Measurements from ENCODE around the gene PDE11A. TPM values are rescaled to one million over a fixed set of nuclear protein-coding genes. Genes with fewer than 3 reads are reported as not detected.

The PDE11A gene
- total and polyA plus RNA-seq, 2 experiments from 2014 or later, result 0.08 to 0.73 TPM

DNA sequence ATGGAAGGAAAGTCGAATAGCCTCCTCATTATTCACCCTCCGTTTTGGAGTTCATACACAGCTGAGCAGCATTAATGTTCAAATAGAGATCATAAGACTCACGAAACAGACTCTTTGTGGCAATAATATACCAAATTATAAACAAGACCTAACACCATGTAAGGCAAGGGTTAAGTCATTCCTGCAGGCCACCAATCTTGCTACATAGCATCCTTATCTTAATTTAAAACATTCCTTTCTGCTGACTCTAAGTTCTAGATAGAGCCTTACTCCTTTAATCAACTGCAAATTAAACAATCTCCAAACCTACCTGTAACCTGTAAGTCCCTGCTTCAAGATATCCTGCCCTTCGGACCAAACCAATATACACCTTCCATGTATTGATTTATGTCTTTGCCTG is 178.0 kb downstream of the PDE11A start:
- Histone ChIP-seq H3K79me2 (replicated peaks; ENCODE audit: insufficient read depth) (no peaks in the 10 kb centered on the region), H3F3A (replicated peaks; ENCODE audit: low read depth) (no peaks in the 10 kb centered on the region), H3K9me2 (ENCODE audit: insufficient read depth) (no peaks in the 10 kb centered on the region), H2AFZ (no peak overlapping the region), H3K36me3 (ENCODE audit: insufficient read depth) (no peaks in the 10 kb centered on the region), H3K27me3 (ENCODE audit: insufficient read depth) (no peaks in the 10 kb centered on the region), H3K4me3 (no peak overlapping the region), H4K20me1 (replicated peaks; ENCODE audit: insufficient read depth) (no peaks in the 10 kb centered on the region), H3K4me2 (no peak overlapping the region), H3K4me1 (ENCODE audit: insufficient read depth) (peaks cover 16% of the 10 kb centered on the region; the same call in 1 of the 2 replicates), H3K27ac (ENCODE audit: low read depth) (no peak overlapping the region)
- DNase-seq (ENCODE audit: low spot score) (no peak), ATAC-seq (no peak)
- TF ChIP-seq ZNF331 (CRISPR knock-in tag; IDR thresholded peaks at IDR 0.05; ENCODE audit: low read depth), result no peak
- no peak for TF ChIP-seq CREB1 (CRISPR knock-in tag; IDR thresholded peaks at IDR 0.05; ENCODE audit: low read depth)
- no peak for TF ChIP-seq CTCF (conservative IDR thresholded peaks at IDR 0.05; ENCODE audit: low read depth in 2 of 2)
- TF ChIP-seq JUNB (IDR thresholded peaks at IDR 0.05; ENCODE audit: unreplicated experiment), result no peak
- no peak for TF ChIP-seq EZH2 (IDR thresholded peaks at IDR 0.05; ENCODE audit: low read depth, unreplicated experiment)
- no peak overlapping the region for H3K4me3 Mint-ChIP-seq
- no peaks in the 10 kb centered on the region for H3K27me3 Mint-ChIP-seq (ENCODE audit: insufficient read depth, low read depth, poor library complexity)
- no peaks in the 10 kb centered on the region for H3K36me3 Mint-ChIP-seq (ENCODE audit: low read depth)
- H3K9me3 Mint-ChIP-seq, result no peaks in the 10 kb centered on the region
- H3K27ac Mint-ChIP-seq, result no peak overlapping the region
- peaks cover 22% of the 10 kb centered on the region for H3K4me1 Mint-ChIP-seq

DNA sequence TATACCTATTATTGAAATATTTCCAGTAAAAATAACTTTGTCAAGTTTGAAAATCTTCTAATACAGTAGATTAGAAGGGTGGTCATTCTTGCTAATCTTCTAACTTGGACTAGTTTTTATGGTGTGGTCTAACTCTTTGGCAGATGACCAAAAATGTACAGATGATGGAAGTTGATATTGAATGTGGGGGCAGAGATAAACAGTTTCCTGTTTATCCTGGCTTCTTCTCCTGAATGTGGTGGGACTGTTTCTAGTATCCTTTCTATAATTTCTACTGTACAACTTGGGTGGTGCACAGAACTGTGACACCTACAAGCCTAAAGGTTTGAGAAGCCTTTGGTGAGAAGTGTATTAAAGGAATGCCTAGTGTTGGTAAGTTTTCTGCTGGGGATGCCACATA is 178.7 kb downstream of the PDE11A start:
- Histone ChIP-seq H3K27me3 (ENCODE audit: insufficient read depth) (no peaks in the 10 kb centered on the region), H3K36me3 (ENCODE audit: insufficient read depth) (no peaks in the 10 kb centered on the region), H3K27ac (ENCODE audit: low read depth) (no peak overlapping the region), H2AFZ (no peak overlapping the region), H3K4me2 (no peak overlapping the region), H3F3A (replicated peaks; ENCODE audit: low read depth) (no peaks in the 10 kb centered on the region), H4K20me1 (replicated peaks; ENCODE audit: insufficient read depth) (no peaks in the 10 kb centered on the region), H3K9me2 (ENCODE audit: insufficient read depth) (no peaks in the 10 kb centered on the region), H3K4me3 (no peak overlapping the region), H3K4me1 (ENCODE audit: insufficient read depth) (peaks cover 23% of the 10 kb centered on the region), H3K79me2 (replicated peaks; ENCODE audit: insufficient read depth) (no peaks in the 10 kb centered on the region)
- Mint-ChIP-seq H3K4me1 (peaks cover 29% of the 10 kb centered on the region), H3K27ac (no peak overlapping the region), H3K9me3 (no peaks in the 10 kb centered on the region), H3K27me3 (ENCODE audit: insufficient read depth, low read depth, poor library complexity) (no peaks in the 10 kb centered on the region), H3K4me3 (no peak overlapping the region), H3K36me3 (ENCODE audit: low read depth) (no peaks in the 10 kb centered on the region)
- DNase-seq (ENCODE audit: low spot score) (no peak), ATAC-seq (no peak)
- TF ChIP-seq ZNF331 (CRISPR knock-in tag; IDR thresholded peaks at IDR 0.05; ENCODE audit: low read depth) (no peak), REST (IDR thresholded peaks at IDR 0.05; ENCODE audit: unreplicated experiment) (no peak), CREB1 (CRISPR knock-in tag; IDR thresholded peaks at IDR 0.05; ENCODE audit: low read depth) (no peak), ZNF114 (CRISPR knock-in tag; IDR thresholded peaks at IDR 0.05) (no peak), STAT1 (IDR thresholded peaks at IDR 0.05; ENCODE audit: unreplicated experiment) (no peak), POLR2AphosphoS5 (IDR thresholded peaks at IDR 0.05; ENCODE audit: low read depth) (no peak), ZNF462 (CRISPR knock-in tag; IDR thresholded peaks at IDR 0.05) (no peak), EZH2phosphoT487 (IDR thresholded peaks at IDR 0.05; ENCODE audit: unreplicated experiment) (no peak)
